K562 (cell line): ENCODE data around the gene SBK3. TPM values are rescaled to one million over a fixed set of nuclear protein-coding genes. Genes with fewer than 3 reads are reported as not detected.

Source experiments
- ATF7 ChIP-seq: fragments of 450-650 bp; IDR thresholded peaks from 2 replicates; pipeline ENCODE4 v1.7.1; 2014; ENCODE audit warnings: mild to moderate bottlenecking, moderate library complexity
- CBX8 ChIP-seq: fragments of 200-600 bp; sonication (generic); IDR thresholded peaks from 2 replicates; pipeline ENCODE4 v1.6.1; 2012; ENCODE audit warnings: borderline replicate concordance, mixed run types, low read depth, mild to moderate bottlenecking, moderate library complexity, mixed read lengths, low read length, control low read depth, inconsistent platforms; ENCODE audit not compliant: poor library complexity, severe bottlenecking; ENCODE audit errors: extremely low read depth
- CCNT2 ChIP-seq: IDR thresholded peaks from 2 replicates; pipeline ENCODE4 v1.6.1; 2011; ENCODE audit warnings: borderline replicate concordance, low read depth, mild to moderate bottlenecking, moderate library complexity, mixed read lengths, low read length; ENCODE audit not compliant: insufficient read length; ENCODE audit errors: extremely low read depth
- FIP1L1 ChIP-seq: fragments of 200-400 bp; formaldehyde crosslinking; IDR thresholded peaks from 2 replicates; pipeline ENCODE4 v1.6.1; 2018; ENCODE audit warnings: mild to moderate bottlenecking, low read depth, low read length; ENCODE audit not compliant: poor library complexity, severe bottlenecking
- HDGF ChIP-seq: fragments of 450-650 bp; IDR thresholded peaks from 2 replicates; pipeline ENCODE4 v1.6.1; 2016
- HMGN3 ChIP-seq: IDR thresholded peaks from 2 replicates; pipeline ENCODE4 v1.6.1; 2011; ENCODE audit warnings: borderline replicate concordance, low read depth, mild to moderate bottlenecking, mixed read lengths, low read length; ENCODE audit not compliant: insufficient read length; ENCODE audit errors: extremely low read depth
- IFI16 ChIP-seq: fragments of 250-450 bp; sonication (Bioruptor Pico); IDR thresholded peaks from 2 replicates; pipeline ENCODE4 v2.1.2; 2022; ENCODE audit warnings: mild to moderate bottlenecking, inconsistent platforms
- REST ChIP-seq, 2 experiments: fragments of 450-650 bp; formaldehyde crosslinking in 1 of 2; IDR thresholded peaks; 2 replicates each; pipeline versions ENCODE4 v1.4.0 to v1.6.1; 2014 to 2020; ENCODE audit warnings: mild to moderate bottlenecking in 2 of 2, borderline replicate concordance in 1 of 2, low read depth in 1 of 2
- SREBF1 ChIP-seq: fragments of 150-350 bp; IDR thresholded peaks from 2 replicates; pipeline ENCODE4 v1.6.1; 2014; ENCODE audit warnings: antibody characterized with exemption, low read depth, low read length, borderline replicate concordance
- TBP ChIP-seq: optimal IDR thresholded peaks from 2 replicates; pipeline ENCODE3; 2011; ENCODE audit warnings: low read depth, low read length, improper control_type of control experiment
- TRIM24 ChIP-seq, 2 experiments: fragments of 450-650 bp; IDR thresholded peaks; 2 replicates each; pipeline ENCODE4 v1.6.1; 2016
- UBTF ChIP-seq, 2 experiments: IDR thresholded peaks; 2 replicates each; pipeline ENCODE4 v1.6.1; 2012; ENCODE audit warnings: improper control_type of control experiment in 2 of 2, low read depth in 2 of 2, low read length in 2 of 2, borderline replicate concordance in 1 of 2
- ZBTB2 ChIP-seq: fragments of 450-650 bp; IDR thresholded peaks from 2 replicates; pipeline ENCODE4 v1.6.1; 2016; ENCODE audit warnings: antibody characterized with exemption
- ZNF324 ChIP-seq: fragments of 250-450 bp; sonication (Bioruptor Pico); IDR thresholded peaks from 2 replicates; pipeline ENCODE4 v1.4.0; 2020; ENCODE audit warnings: mild to moderate bottlenecking
- polyA plus RNA-seq, 8 experiments: library from polyadenylated mRNA; depleted of rRNA in 4 of 8; stranded (reverse) in 5 of 8; unstranded in 3 of 8; fragments of >200 nt; fragmentation: Nextera tagmentation in 2 of 8; fragmentation: Illumina TruSeq in 1 of 8; extraction: Ambion mirVana in 2 of 8; extraction: Trizol in 1 of 8; gene quantifications; 2 replicates each; pipeline versions ENCODE4 v1.2.1 to v1.2.3, GENCODE V29; 2011 to 2014; ENCODE audit warnings: inconsistent platforms in 1 of 8, missing spikeins in 1 of 8
- total RNA-seq, 7 experiments: library from RNA; depleted of rRNA in 6 of 7; stranded (reverse); fragments of >200 nt in 6 of 7; fragmentation: Illumina TruSeq in 2 of 7; extraction: Trizol in 2 of 7; gene quantifications; 2 replicates each; pipeline versions ENCODE4 v1.2.1 to v1.2.3, GENCODE V29; 2011 to 2021; ENCODE audit warnings: low replicate concordance in 1 of 7

Gene SBK3
- total and polyA plus RNA-seq, 9 of the 15 experiments (the other 6 are each of a cell fraction or from before 2014, with no cell fraction given), result 0.11 to 0.43 (median 0.13) TPM; not detected in 6

GRCh38 chr19:55516878-55517620 lies 28.3 kb downstream of the SBK3 start (continued):
- TF ChIP-seq REST (IDR thresholded peaks at IDR 0.05; ENCODE audit: borderline replicate concordance) (peak; percentile 96), REST (CRISPR knock-in tag; IDR thresholded peaks at IDR 0.05; ENCODE audit: low read depth) (no peak), UBTF (IDR thresholded peaks at IDR 0.05; ENCODE audit: borderline replicate concordance in 1 of 2, low read depth in 2 of 2, low read length in 2 of 2) (0 out of 4 replicates have a peak, but pooled peaks of 1 of the 2 experiments have one; percentile 13), HDGF (peak; percentile 73), CCNT2 (peak; percentile 47), CBX8 (no peak), FIP1L1 (peak; percentile 81), HMGN3 (peak; percentile 80), TBP (peak; percentile 20), ATF7 (peak; percentile 65), ZBTB2 (no peak), ZNF324 (CRISPR knock-in tag) (no peak), SREBF1 (0 out of 2 replicates have a peak, but pooled peaks have one; percentile 14), TRIM24 (IDR thresholded peaks at IDR 0.05) (peak in 1 of 2 experiments; percentile 47; a peak in 1 of 4 replicates), IFI16 (CRISPR knock-in tag) (no peak)
